K562 (cell line): ENCODE results near the gene CTNS. TPM values are rescaled to one million over a fixed set of nuclear protein-coding genes. Genes with fewer than 3 reads are reported as not detected.

ENCODE experiments used
- polyA plus RNA-seq, 8 experiments: library from polyadenylated mRNA; depleted of rRNA in 4 of 8; stranded (reverse) in 5 of 8; unstranded in 3 of 8; fragments of >200 nt; fragmentation: Nextera tagmentation in 2 of 8; fragmentation: Illumina TruSeq in 1 of 8; extraction: Ambion mirVana in 2 of 8; extraction: Trizol in 1 of 8; gene quantifications; 2 replicates each; pipeline versions ENCODE4 v1.2.1 to v1.2.3, GENCODE V29; 2011 to 2014; ENCODE audit warnings: inconsistent platforms in 1 of 8, missing spikeins in 1 of 8
- total RNA-seq, 7 experiments: library from RNA; depleted of rRNA in 6 of 7; stranded (reverse); fragments of >200 nt in 6 of 7; fragmentation: Illumina TruSeq in 2 of 7; extraction: Trizol in 2 of 7; gene quantifications; 2 replicates each; pipeline versions ENCODE4 v1.2.1 to v1.2.3, GENCODE V29; 2011 to 2021; ENCODE audit warnings: low replicate concordance in 1 of 7
- TF ChIP-seq, protein P1 (sequence below): fragments of 200-600 bp; sonication (generic); IDR thresholded peaks from one replicate; pipeline ENCODE4 v1.6.1; 2012; ENCODE audit warnings: mild to moderate bottlenecking, low read depth, low read length, inconsistent platforms

Gene CTNS
- total and polyA plus RNA-seq, 9 of the 15 experiments (the other 6 are each of a cell fraction or from before 2014, with no cell fraction given): 0.66 to 8.4 (median 4.9) TPM

DNA sequence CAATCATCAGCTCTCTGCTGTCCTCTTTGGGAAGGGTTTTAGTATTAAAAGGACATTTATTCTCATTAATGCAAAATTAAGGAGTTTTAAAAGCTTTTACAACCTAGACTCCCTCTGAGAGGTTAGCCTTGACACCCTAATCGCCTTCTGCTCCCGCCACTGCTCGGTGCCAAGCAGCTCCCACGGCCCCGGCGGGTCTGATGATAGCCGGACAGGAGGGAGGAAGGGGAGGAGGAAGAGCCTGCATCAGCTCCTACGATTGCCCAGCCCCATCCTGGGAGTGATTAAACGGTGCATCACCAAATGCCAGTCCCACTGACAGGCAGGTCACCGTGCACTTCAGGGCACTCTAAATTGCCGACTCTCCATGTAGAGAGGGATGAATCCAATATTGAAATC, 8.8 kb upstream of the CTNS start (continued):
- TF ChIP-seq, protein P1, sequence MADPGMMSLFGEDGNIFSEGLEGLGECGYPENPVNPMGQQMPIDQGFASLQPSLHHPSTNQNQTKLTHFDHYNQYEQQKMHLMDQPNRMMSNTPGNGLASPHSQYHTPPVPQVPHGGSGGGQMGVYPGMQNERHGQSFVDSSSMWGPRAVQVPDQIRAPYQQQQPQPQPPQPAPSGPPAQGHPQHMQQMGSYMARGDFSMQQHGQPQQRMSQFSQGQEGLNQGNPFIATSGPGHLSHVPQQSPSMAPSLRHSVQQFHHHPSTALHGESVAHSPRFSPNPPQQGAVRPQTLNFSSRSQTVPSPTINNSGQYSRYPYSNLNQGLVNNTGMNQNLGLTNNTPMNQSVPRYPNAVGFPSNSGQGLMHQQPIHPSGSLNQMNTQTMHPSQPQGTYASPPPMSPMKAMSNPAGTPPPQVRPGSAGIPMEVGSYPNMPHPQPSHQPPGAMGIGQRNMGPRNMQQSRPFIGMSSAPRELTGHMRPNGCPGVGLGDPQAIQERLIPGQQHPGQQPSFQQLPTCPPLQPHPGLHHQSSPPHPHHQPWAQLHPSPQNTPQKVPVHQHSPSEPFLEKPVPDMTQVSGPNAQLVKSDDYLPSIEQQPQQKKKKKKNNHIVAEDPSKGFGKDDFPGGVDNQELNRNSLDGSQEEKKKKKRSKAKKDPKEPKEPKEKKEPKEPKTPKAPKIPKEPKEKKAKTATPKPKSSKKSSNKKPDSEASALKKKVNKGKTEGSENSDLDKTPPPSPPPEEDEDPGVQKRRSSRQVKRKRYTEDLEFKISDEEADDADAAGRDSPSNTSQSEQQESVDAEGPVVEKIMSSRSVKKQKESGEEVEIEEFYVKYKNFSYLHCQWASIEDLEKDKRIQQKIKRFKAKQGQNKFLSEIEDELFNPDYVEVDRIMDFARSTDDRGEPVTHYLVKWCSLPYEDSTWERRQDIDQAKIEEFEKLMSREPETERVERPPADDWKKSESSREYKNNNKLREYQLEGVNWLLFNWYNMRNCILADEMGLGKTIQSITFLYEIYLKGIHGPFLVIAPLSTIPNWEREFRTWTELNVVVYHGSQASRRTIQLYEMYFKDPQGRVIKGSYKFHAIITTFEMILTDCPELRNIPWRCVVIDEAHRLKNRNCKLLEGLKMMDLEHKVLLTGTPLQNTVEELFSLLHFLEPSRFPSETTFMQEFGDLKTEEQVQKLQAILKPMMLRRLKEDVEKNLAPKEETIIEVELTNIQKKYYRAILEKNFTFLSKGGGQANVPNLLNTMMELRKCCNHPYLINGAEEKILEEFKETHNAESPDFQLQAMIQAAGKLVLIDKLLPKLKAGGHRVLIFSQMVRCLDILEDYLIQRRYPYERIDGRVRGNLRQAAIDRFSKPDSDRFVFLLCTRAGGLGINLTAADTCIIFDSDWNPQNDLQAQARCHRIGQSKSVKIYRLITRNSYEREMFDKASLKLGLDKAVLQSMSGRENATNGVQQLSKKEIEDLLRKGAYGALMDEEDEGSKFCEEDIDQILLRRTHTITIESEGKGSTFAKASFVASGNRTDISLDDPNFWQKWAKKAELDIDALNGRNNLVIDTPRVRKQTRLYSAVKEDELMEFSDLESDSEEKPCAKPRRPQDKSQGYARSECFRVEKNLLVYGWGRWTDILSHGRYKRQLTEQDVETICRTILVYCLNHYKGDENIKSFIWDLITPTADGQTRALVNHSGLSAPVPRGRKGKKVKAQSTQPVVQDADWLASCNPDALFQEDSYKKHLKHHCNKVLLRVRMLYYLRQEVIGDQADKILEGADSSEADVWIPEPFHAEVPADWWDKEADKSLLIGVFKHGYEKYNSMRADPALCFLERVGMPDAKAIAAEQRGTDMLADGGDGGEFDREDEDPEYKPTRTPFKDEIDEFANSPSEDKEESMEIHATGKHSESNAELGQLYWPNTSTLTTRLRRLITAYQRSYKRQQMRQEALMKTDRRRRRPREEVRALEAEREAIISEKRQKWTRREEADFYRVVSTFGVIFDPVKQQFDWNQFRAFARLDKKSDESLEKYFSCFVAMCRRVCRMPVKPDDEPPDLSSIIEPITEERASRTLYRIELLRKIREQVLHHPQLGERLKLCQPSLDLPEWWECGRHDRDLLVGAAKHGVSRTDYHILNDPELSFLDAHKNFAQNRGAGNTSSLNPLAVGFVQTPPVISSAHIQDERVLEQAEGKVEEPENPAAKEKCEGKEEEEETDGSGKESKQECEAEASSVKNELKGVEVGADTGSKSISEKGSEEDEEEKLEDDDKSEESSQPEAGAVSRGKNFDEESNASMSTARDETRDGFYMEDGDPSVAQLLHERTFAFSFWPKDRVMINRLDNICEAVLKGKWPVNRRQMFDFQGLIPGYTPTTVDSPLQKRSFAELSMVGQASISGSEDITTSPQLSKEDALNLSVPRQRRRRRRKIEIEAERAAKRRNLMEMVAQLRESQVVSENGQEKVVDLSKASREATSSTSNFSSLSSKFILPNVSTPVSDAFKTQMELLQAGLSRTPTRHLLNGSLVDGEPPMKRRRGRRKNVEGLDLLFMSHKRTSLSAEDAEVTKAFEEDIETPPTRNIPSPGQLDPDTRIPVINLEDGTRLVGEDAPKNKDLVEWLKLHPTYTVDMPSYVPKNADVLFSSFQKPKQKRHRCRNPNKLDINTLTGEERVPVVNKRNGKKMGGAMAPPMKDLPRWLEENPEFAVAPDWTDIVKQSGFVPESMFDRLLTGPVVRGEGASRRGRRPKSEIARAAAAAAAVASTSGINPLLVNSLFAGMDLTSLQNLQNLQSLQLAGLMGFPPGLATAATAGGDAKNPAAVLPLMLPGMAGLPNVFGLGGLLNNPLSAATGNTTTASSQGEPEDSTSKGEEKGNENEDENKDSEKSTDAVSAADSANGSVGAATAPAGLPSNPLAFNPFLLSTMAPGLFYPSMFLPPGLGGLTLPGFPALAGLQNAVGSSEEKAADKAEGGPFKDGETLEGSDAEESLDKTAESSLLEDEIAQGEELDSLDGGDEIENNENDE: no peak
